ENCODE data around the gene PDSS2.

Gene PDSS2

DNA sequence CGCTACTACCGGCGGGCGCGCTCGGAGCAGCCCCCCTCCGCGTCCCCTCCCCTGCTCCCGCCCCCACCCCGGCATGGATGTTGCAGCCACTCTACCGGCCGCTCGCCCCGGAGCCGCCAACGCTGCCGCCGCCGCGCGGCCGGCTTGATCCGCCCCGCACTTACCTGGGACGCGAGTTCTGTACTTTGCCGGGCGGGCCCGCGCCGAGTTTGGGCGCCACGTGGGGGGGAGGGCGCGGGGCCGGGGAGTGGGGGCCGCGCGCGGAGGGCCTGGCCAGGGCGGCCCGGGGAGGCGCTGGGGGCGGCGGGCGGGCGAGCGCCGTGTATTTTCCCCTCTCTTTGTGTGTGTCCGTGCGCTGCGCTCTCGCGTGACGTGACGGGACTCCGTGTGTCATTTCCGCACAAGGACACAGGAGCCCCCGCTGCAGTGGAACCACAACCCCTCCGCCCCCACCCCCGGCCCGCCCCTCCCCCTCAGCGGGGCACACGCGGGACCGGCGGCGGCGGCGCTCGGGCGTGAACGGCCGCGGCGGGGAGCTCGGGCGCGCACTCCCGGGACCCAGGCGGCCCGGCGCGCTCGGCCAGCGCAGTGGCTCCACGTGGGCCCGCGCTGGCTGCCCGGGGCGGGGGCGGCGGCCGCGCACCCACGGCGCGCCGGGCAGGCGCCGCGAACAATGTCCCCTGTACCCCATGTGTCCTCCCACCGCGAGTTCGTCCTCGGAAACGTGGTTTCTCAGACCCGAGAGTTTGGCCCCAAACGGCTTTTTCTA lies 344.3 kb downstream of the PDSS2 start, which contains the start of gene BEND3:
Gene BEND3, minus strand, starts transcription at position 590 of the 769 bp plus-strand sequence. CDS start 16,230 bp downstream, outside the sequence.
- DNase-seq: peak in 1 of 2 donors; percentile 49

DNA sequence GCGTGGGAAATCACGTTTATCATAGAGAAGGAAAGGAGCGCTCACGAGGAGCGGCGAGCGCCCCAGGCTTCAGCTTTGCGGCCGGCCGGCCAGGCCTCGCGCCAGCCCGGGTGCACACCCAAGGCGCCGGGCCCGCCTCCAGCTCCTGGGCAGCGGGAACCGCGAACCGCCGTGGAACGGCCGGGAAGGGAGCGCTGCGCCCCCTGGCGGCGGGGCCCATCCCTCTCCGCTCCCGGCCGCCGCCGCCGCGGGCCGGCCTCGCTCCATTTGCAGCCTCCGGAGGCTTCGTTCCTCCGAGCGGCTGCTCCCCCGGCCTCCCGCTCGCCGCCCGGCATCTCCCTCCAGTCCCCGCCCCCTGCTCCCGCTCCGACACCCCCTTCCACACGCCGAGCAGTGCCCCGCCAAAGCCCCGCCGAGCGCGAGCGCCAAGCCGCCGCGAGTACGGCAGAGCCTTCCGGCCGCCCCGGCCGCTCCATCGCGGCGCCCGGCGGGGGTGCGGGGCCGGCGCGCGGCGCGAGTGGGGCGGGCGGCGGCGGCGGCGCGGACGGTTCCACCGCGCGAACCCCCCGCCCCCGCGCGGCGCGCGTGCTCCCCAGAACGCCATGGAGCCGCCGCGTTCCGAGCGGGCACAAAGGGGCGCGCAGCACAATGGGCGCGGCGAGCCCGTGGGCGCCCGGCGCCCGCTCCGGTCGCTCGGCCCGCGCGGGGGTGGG lies 345.0 kb downstream of the PDSS2 start:
- peak; percentile 83 to 86 for DNase-seq

GRCh38 chr6:107110200-107110599 lies 349.2 kb downstream of the PDSS2 start:
- DNase-seq: no peak

GRCh38 chr6:107108201-107108890 lies 351.0 kb downstream of the PDSS2 start:
- no peak for DNase-seq

DNA sequence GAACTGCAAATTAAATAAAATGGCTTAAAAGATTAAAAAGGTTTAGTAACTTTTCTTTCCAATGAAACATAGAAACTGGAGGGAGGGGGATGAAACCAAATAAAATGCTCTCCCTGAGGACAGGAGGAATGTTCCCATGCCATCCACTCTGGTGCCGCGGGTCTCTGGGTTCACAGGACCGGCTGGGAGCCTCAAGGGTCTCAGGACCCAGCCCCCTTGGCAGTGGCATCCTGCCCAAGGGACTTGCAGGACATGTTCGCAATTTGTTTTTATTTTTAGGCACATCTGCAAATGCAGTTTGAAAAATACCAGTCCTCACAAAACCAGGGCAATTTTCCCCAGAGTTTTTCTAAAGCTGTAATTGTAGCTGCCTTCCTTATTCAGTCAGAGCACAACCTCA lies 351.6 kb downstream of the PDSS2 start:
- no peak for DNase-seq

DNA sequence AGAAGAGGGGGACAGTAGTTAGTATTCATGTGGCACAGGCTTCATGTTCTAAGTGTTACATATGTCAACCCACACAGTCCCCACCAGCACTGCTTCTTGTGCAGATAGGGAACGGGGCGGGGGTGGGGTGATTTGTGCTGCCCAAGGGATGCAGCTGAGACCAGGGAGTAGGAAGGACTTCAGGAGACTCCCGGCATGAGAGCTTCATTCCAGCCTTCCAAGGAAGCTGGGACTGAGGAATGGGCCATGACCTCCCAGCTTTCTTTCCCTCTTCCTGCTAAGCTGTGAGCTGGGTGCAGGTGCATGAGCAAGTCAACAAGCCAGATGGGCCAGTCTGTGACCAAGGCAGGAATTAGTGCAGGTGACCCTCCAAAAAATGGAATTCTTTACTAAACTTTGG lies 353.2 kb downstream of the PDSS2 start:
- no peak for DNase-seq

DNA sequence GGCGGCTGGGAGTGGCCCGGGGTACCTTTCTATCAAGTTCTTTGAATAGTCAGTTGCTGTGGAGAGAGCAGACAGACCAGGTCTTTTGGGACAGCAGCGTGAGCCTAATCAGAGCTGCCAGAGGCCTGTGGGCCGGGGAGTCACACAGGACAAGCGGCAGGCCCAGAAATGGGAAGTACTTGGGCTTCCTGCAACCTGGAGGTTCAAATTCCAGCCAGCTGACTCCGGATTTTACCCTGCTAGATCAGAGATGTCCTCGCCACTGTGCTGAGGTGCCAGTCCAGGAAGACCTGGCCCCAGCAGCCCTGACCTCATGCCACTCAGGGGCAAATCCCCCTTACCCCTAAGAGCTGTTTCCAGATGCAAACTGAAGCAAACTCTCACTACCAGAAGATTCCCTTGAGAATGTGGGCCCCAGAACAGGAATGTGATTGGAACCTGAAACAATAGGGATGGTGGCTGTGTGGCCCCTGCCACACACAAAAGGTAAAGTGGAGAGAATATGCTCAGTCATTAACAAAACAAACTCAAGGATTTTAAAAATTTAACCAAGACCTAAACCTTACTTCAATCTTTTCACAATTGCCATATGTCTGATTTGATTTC lies 353.8 kb downstream of the PDSS2 start:
- DNase-seq: no peak

- no peak for DNase-seq
Measured at GRCh38 chr6:107103082-107103481, 356.3 kb downstream of the PDSS2 start.
